ENCODE results near the gene CRTC3. TPM values are rescaled to one million over a fixed set of nuclear protein-coding genes. Genes with fewer than 3 reads are reported as not detected.

Gene CRTC3
- total and polyA plus RNA-seq, 4 donors: 5.1 to 16.8 (median 7.6) TPM

GRCh38 chr15:90681480-90681879, 151.8 kb downstream of the CRTC3 start:
- Histone ChIP-seq H3K4me1 (ENCODE audit: control insufficient read depth in 4 of 4, insufficient read depth in 4 of 4, low read length in 3 of 4) (no peaks in the 10 kb centered on the region), H3K9me3 (ENCODE audit: control insufficient read depth in 4 of 4, low read length in 3 of 4) (no peaks in the 10 kb centered on the region), H3K9ac (ENCODE audit: low read depth in 1 of 2, low read length in 2 of 2) (no peak overlapping the region), H3K4me3 (ENCODE audit: low read depth in 1 of 3, low read length in 3 of 3) (no peak overlapping the region), H3K27me3 (ENCODE audit: control insufficient read depth in 4 of 4, insufficient read depth in 4 of 4, low read length in 3 of 4) (no peaks in the 10 kb centered on the region), H3K27ac (ENCODE audit: low read depth in 1 of 2, low read length in 2 of 2) (no peak overlapping the region), H3K36me3 (ENCODE audit: control insufficient read depth in 4 of 4, insufficient read depth in 3 of 4, low read depth in 1 of 4, low read length in 3 of 4) (no peaks in the 10 kb centered on the region)
- DNase-seq (ENCODE audit: low spot score): no peak
- WGBS: 94% methylated on average over 9 of the region's 9 CpGs
- no peak for TF ChIP-seq REST (IDR thresholded peaks at IDR 0.05)
- TF ChIP-seq CTCF (IDR thresholded peaks at IDR 0.05; ENCODE audit: low read depth, low read length, missing input control): no peak
- TF ChIP-seq ZBTB33 (IDR thresholded peaks at IDR 0.05): no peak
- no peak for TF ChIP-seq NR2F2 (IDR thresholded peaks at IDR 0.05)
- no peak for TF ChIP-seq EGR1 (IDR thresholded peaks at IDR 0.05; ENCODE audit: low read depth in 2 of 2)
- no peak for TF ChIP-seq HNF4G (IDR thresholded peaks at IDR 0.05)
- TF ChIP-seq RXRA (IDR thresholded peaks at IDR 0.05): no peak
- no peak for TF ChIP-seq GABPA (IDR thresholded peaks at IDR 0.05 in 1 of 2, conservative IDR thresholded peaks at IDR 0.05 in 1 of 2)
- TF ChIP-seq SP1 (IDR thresholded peaks at IDR 0.05): no peak

- H3K9ac ChIP-seq (ENCODE audit: low read depth in 1 of 2, low read length in 2 of 2): no peak overlapping the region
- H3K27me3 ChIP-seq (ENCODE audit: control insufficient read depth in 4 of 4, insufficient read depth in 4 of 4, low read length in 3 of 4): no peaks in the 10 kb centered on the region
- 89% methylated on average over 10 of the region's 10 CpGs for WGBS
- no peak overlapping the region for H3K4me3 ChIP-seq (ENCODE audit: low read depth in 1 of 3, low read length in 3 of 3)
- no peaks in the 10 kb centered on the region for H3K9me3 ChIP-seq (ENCODE audit: control insufficient read depth in 4 of 4, low read length in 3 of 4)
- TF ChIP-seq RXRA (IDR thresholded peaks at IDR 0.05): no peak
- TF ChIP-seq TAF1 (conservative IDR thresholded peaks at IDR 0.05): no peak
- no peak for TF ChIP-seq JUND (IDR thresholded peaks at IDR 0.05)
- H3K36me3 ChIP-seq (ENCODE audit: control insufficient read depth in 4 of 4, insufficient read depth in 3 of 4, low read depth in 1 of 4, low read length in 3 of 4): no peaks in the 10 kb centered on the region
- H3K27ac ChIP-seq (ENCODE audit: low read depth in 1 of 2, low read length in 2 of 2): no peak overlapping the region
- DNase-seq (ENCODE audit: low spot score): no peak
- no peaks in the 10 kb centered on the region for H3K4me1 ChIP-seq (ENCODE audit: control insufficient read depth in 4 of 4, insufficient read depth in 4 of 4, low read length in 3 of 4)
These were observed 153.6 kb downstream of the CRTC3 start for GRCh38 chr15:90683371-90683770.

GRCh38 chr15:90683876-90684275, 154.2 kb downstream of the CRTC3 start:
- 93% methylated on average over 4 of the region's 4 CpGs for WGBS
- DNase-seq (ENCODE audit: low spot score): no peak
- TF ChIP-seq YY1 (IDR thresholded peaks at IDR 0.05): no peak
- TF ChIP-seq TAF1 (conservative IDR thresholded peaks at IDR 0.05): no peak
- TF ChIP-seq GABPA (IDR thresholded peaks at IDR 0.05 in 1 of 2, conservative IDR thresholded peaks at IDR 0.05 in 1 of 2): no peak
- no peak for TF ChIP-seq EGR1 (IDR thresholded peaks at IDR 0.05; ENCODE audit: low read depth in 2 of 2)
- no peak for TF ChIP-seq NR2F2 (IDR thresholded peaks at IDR 0.05)
- TF ChIP-seq MAX (IDR thresholded peaks at IDR 0.05): no peak
- no peak for TF ChIP-seq RXRA (IDR thresholded peaks at IDR 0.05)
- TF ChIP-seq ZBTB33 (IDR thresholded peaks at IDR 0.05): no peak
- TF ChIP-seq JUND (IDR thresholded peaks at IDR 0.05): no peak
- no peak for TF ChIP-seq HNF4A (conservative IDR thresholded peaks at IDR 0.05)

More at GRCh38 chr15:90683876-90684275, 154.2 kb downstream of the CRTC3 start:
- H3K9me3 ChIP-seq (ENCODE audit: control insufficient read depth in 4 of 4, low read length in 3 of 4): no peaks in the 10 kb centered on the region
- no peaks in the 10 kb centered on the region for H3K4me1 ChIP-seq (ENCODE audit: control insufficient read depth in 4 of 4, insufficient read depth in 4 of 4, low read length in 3 of 4)
- H3K9ac ChIP-seq (ENCODE audit: low read depth in 1 of 2, low read length in 2 of 2): no peak overlapping the region
- H3K4me3 ChIP-seq (ENCODE audit: low read depth in 1 of 3, low read length in 3 of 3): no peak overlapping the region
- no peaks in the 10 kb centered on the region for H3K27me3 ChIP-seq (ENCODE audit: control insufficient read depth in 4 of 4, insufficient read depth in 4 of 4, low read length in 3 of 4)
- no peak overlapping the region for H3K27ac ChIP-seq (ENCODE audit: low read depth in 1 of 2, low read length in 2 of 2)
- no peaks in the 10 kb centered on the region for H3K36me3 ChIP-seq (ENCODE audit: control insufficient read depth in 4 of 4, insufficient read depth in 3 of 4, low read depth in 1 of 4, low read length in 3 of 4)
